ENCODE data around the gene LPCAT3. TPM values are rescaled to one million over a fixed set of nuclear protein-coding genes. Genes with fewer than 3 reads are reported as not detected.

Gene LPCAT3
- total RNA-seq, 1 experiment from 2014 or later = 20.4 TPM

- DNase-seq (ENCODE audit: low read depth) = peak; percentile 87
Observed at GRCh38 chr12:6937481-6938352, 80.6 kb downstream of the LPCAT3 start.

GRCh38 chr12:6936636-6937480 lies 81.4 kb downstream of the LPCAT3 start:
- DNase-seq (ENCODE audit: low read depth) = no peak

- no peak for DNase-seq (ENCODE audit: low read depth)
Observed at GRCh38 chr12:6936194-6936635, 82.1 kb downstream of the LPCAT3 start.

- DNase-seq (ENCODE audit: low read depth) = no peak
Observed at GRCh38 chr12:6935371-6936193, 82.7 kb downstream of the LPCAT3 start.

- no peak for DNase-seq (ENCODE audit: low read depth)
Observed at GRCh38 chr12:6934110-6934509, 84.2 kb downstream of the LPCAT3 start.

GRCh38 chr12:6932766-6933165 lies 85.5 kb downstream of the LPCAT3 start:
- no peak for DNase-seq (ENCODE audit: low read depth)

- no peak for DNase-seq (ENCODE audit: low read depth)
Observed at GRCh38 chr12:6929466-6930452, 88.5 kb downstream of the LPCAT3 start.

- no peak for DNase-seq (ENCODE audit: low read depth)
Observed at GRCh38 chr12:6928703-6929407, 89.4 kb downstream of the LPCAT3 start.

GRCh38 chr12:6928022-6928702 lies 90.1 kb downstream of the LPCAT3 start:
- no peak for DNase-seq (ENCODE audit: low read depth)

- DNase-seq (ENCODE audit: low read depth) = peak; percentile 73
Observed at GRCh38 chr12:6927379-6928021, 90.8 kb downstream of the LPCAT3 start, which contains the start of gene ATN1. TSS of gene ATN1 (plus strand) at chr12:6927959. CDS start at chr12:6934002, 6,043 bp downstream.

Other genes with a start within 250 kb of the LPCAT3 start
- 0.23 and 0.45 TPM in 2 replicates for gene LAG3, start 246.0 kb downstream of the LPCAT3 start, total RNA-seq (2014; rRNA removed)
- gene CD4, start 228.9 kb downstream of the LPCAT3 start, total RNA-seq (2014; rRNA removed) = 0.92 TPM in 1 of 2 replicates, not detected in the other
- gene GPR162, start 196.7 kb downstream of the LPCAT3 start, total RNA-seq (2014; rRNA removed) = 2.0 TPM in 2 replicates
- gene P3H3, start 190.1 kb downstream of the LPCAT3 start, total RNA-seq (2014; rRNA removed) = 47.6 and 58.4 TPM in 2 replicates
- 2.6 and 2.8 TPM in 2 replicates for gene GNB3, start 177.6 kb downstream of the LPCAT3 start, total RNA-seq (2014; rRNA removed)
- gene CDCA3, start 167.2 kb downstream of the LPCAT3 start, total RNA-seq (2014; rRNA removed) = 101 and 120 TPM in 2 replicates
- gene USP5, start 166.3 kb downstream of the LPCAT3 start, total RNA-seq (2014; rRNA removed) = 119 and 127 TPM in 2 replicates
- gene TPI1, start 150.9 kb downstream of the LPCAT3 start, total RNA-seq (2014; rRNA removed) = 2,020 and 2,623 TPM in 2 replicates
- 9.6 and 13.0 TPM in 2 replicates for gene SPSB2, start 145.2 kb downstream of the LPCAT3 start, total RNA-seq (2014; rRNA removed)
- gene LRRC23, start 113.7 kb downstream of the LPCAT3 start, total RNA-seq (2014; rRNA removed) = 4.0 and 5.3 TPM in 2 replicates
- 22.7 and 26.3 TPM in 2 replicates for gene ENO2, start 103.9 kb downstream of the LPCAT3 start, total RNA-seq (2014; rRNA removed)
- gene ATN1, start 90.5 kb downstream of the LPCAT3 start, total RNA-seq (2014; rRNA removed) = 15.4 and 20.0 TPM in 2 replicates
- gene RNU7-1, start 74.7 kb downstream of the LPCAT3 start, total RNA-seq (2014; rRNA removed) = not detected in 2 replicates
- gene C12orf57, start 74.5 kb downstream of the LPCAT3 start, total RNA-seq (2014; rRNA removed) = 185 and 223 TPM in 2 replicates
- gene PTPN6, start 67.1 kb downstream of the LPCAT3 start, total RNA-seq (2014; rRNA removed) = not detected in 2 replicates
- gene PHB2, start 47.8 kb downstream of the LPCAT3 start, total RNA-seq (2014; rRNA removed) = 302 and 330 TPM in 2 replicates
- gene EMG1, start 47.6 kb downstream of the LPCAT3 start, total RNA-seq (2014; rRNA removed) = 39.1 and 61.7 TPM in 2 replicates
- 14.8 and 26.9 TPM in 2 replicates for gene C1S, start 42.2 kb upstream of the LPCAT3 start, total RNA-seq (2014; rRNA removed)
- gene C1R, start 74.0 kb upstream of the LPCAT3 start, total RNA-seq (2014; rRNA removed) = 63.0 and 131 TPM in 2 replicates
- 17.9 and 24.7 TPM in 2 replicates for gene C1RL, start 90.7 kb upstream of the LPCAT3 start, total RNA-seq (2014; rRNA removed)
- gene RBP5, start 110.4 kb upstream of the LPCAT3 start, total RNA-seq (2014; rRNA removed) = not detected in 2 replicates
- 4.0 and 4.6 TPM in 2 replicates for gene CLSTN3, start 111.9 kb upstream of the LPCAT3 start, total RNA-seq (2014; rRNA removed)
- gene PEX5, start 171.2 kb upstream of the LPCAT3 start, total RNA-seq (2014; rRNA removed) = 21.2 TPM in 2 replicates